ENCODE results near the gene GAS7. TPM values are rescaled to one million over a fixed set of nuclear protein-coding genes. Genes with fewer than 3 reads are reported as not detected.

Gene GAS7
- 100 to 1,000 TPM; 242 to 309 (median 264) TPM for total RNA-seq

DNA sequence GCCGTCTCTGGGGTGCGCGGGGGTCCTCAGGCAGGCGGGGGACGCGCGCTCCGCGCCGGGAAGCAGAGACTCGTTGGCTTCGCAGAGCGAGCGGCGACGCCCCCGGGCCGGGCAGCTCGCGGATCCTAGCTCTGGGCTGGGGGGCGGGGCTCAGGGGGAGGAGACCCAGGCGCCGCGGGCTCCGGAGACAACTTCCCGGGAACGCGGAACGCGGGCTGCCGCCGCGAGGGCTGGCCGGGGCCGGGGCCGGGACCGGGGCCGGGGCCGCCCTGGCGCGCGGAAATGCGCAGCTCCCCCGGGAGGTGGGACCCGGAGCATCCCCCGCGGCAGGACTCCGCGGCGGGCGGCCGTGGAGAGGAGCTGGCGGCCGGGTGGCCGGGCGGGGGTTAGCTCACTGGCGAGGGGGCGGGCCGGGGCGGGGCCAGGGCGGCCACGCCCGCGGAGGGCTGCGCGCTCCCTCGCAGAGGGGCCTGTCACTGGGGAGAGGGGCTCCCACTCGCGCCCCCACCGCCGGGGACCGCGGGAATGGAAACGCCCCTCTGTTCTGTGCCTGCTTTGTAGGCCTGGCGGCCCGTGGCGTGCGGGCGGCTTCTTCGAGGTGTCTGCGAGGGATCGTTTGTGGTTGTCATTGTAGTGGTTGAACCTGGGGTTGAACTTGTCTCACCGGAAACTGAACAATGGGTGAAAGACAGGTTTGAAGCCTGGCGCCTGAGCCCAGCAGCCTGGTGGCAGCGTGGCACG is at the start of gene GAS7:
TSS of gene GAS7 (minus strand) at position 98 of the 741 bp plus-strand sequence.
- Histone ChIP-seq H3K4me1 (peaks cover 0 to 22% (median 4%) of the 10 kb centered on the region in 4 donors), H3K9me3 (peaks cover 0 to 9% (median 1%) of the 10 kb centered on the region in 4 donors), H3K36me3 (peaks cover 0 to 8% (median 0%) of the 10 kb centered on the region in 3 donors), H3K27me3 (no peaks in the 10 kb centered on the region), H3K27ac (peak within 1 kb of the TSS in 3 of 4 donors; percentile 41 to 80 (median 54)), H3K4me3 (peak within 1 kb of the TSS; percentile 50 to 84 (median 60))
- TF ChIP-seq EP300 (IDR thresholded peaks at IDR 0.05) (no peak), POLR2A (IDR thresholded peaks at IDR 0.05) (peak in 1 of 2 donors; percentile 40)
- DNase-seq (ENCODE audit: low spot score in 2 of 2), result peak; percentile 43 to 48
- WGBS, 2 donors, result 1 to 2% methylated on average over 36 to 47 of the region's 86 CpGs

DNA sequence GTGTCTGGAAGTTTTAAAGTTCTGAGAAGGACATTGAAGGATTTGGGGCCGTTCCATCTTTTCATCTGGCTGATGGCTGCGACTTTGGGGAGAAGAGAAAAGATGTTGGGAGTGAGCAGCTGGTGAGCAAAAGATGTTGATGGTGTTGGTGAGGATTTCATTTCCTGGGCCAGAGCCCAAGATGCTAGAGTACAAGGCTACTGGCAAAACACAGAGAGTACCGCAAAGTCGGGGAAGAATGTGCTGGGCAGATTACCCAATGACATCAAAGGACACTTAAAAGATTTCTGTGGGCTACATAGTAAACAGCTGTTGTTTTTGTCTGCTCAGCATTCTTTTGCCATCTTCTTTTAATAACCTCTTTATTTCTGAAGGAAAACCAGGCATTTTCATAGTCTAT is 49.4 kb upstream of the GAS7 start:
- WGBS, 2 donors, result 62 to 64% methylated on average over 4 of the region's 4 CpGs
- Histone ChIP-seq H3K27ac (no peak overlapping the region), H3K27me3 (no peaks in the 10 kb centered on the region), H3K36me3 (no peaks in the 10 kb centered on the region), H3K9me3 (no peaks in the 10 kb centered on the region), H3K4me3 (no peak overlapping the region), H3K4me1 (peaks cover 0 to 9% (median 0%) of the 10 kb centered on the region in 4 donors)
- TF ChIP-seq EP300 (IDR thresholded peaks at IDR 0.05) (no peak), POLR2A (IDR thresholded peaks at IDR 0.05) (no peak)
- TF ChIP-seq, protein P1, sequence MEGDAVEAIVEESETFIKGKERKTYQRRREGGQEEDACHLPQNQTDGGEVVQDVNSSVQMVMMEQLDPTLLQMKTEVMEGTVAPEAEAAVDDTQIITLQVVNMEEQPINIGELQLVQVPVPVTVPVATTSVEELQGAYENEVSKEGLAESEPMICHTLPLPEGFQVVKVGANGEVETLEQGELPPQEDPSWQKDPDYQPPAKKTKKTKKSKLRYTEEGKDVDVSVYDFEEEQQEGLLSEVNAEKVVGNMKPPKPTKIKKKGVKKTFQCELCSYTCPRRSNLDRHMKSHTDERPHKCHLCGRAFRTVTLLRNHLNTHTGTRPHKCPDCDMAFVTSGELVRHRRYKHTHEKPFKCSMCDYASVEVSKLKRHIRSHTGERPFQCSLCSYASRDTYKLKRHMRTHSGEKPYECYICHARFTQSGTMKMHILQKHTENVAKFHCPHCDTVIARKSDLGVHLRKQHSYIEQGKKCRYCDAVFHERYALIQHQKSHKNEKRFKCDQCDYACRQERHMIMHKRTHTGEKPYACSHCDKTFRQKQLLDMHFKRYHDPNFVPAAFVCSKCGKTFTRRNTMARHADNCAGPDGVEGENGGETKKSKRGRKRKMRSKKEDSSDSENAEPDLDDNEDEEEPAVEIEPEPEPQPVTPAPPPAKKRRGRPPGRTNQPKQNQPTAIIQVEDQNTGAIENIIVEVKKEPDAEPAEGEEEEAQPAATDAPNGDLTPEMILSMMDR (IDR thresholded peaks at IDR 0.05), result no peak
- no peak for DNase-seq (ENCODE audit: low spot score in 2 of 2)

DNA sequence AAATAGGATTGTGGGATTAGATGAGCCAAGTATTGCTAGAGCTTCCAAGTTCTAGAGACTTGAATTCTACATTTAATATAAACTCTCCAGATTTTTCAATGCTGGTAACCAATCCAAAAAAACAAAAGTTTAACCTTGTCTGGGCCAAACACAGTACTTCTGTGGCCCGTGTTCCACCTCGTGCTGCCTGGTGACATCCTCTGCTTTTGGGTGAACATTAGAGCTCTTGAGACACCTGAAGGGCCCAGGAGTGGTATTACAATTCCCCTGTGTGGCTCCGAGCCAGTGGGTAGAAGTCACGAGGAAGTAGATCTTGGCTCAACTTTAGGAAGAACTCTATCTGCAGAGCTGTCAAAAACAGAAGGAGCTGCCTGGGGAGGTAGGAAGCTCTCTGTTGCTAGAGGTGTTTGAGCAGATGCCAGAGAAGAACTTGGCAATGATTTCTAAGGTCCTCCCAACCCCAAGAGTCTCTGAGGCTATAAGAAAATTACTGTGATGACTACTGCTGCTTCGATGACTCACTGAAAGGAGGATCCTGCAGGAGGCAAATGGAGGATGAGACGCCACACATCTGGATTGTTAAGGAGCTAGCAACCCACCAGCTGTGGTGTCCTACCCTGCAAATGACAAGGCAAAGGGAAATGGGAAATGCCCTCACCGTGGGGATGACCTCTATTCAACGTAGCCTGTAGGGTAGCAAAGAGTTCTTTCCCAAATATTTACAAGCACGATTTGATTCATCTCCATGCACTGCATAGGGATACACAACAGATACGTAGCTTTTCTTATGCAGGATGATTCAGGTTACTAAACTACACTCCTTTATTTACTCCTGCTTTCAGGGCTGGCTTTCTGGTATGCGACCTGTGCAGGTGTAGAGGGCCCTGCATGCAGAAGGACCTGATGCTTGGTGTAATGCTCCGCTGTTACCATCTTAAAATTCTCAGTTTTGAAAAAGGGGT is 45.8 kb upstream of the GAS7 start:
- TF ChIP-seq EP300 (IDR thresholded peaks at IDR 0.05) (no peak), POLR2A (IDR thresholded peaks at IDR 0.05) (no peak)
- TF ChIP-seq, protein P1 (IDR thresholded peaks at IDR 0.05), result no peak
- Histone ChIP-seq H3K9me3 (no peaks in the 10 kb centered on the region), H3K27ac (no peak overlapping the region), H3K4me3 (no peak overlapping the region), H3K36me3 (no peaks in the 10 kb centered on the region), H3K4me1 (peaks cover 0 to 9% (median 0%) of the 10 kb centered on the region in 4 donors), H3K27me3 (no peaks in the 10 kb centered on the region)
- DNase-seq (ENCODE audit: low spot score in 2 of 2), result peak in 1 of 2 donors; percentile 26
- 56 to 68% methylated on average over 12 of the region's 12 CpGs for WGBS, 2 donors

DNA sequence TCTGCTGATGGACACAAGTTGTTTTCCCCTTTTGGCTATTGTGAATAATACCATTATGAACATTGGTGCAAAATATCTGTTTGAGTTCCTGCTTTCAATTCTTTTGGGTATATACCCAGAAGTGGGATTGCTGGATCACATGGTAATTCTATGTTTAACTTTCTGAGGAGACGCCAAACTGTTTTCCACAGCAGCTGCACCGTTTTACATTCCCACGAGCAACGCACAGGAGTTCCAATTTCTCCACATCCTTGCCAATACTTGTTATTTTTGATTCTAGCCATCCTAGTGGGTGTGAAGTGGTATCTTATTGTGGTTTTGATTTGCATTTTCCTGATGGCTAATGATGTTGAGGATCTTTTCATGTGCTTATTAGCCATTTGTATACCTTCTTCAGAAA is 43.4 kb upstream of the GAS7 start:
- Histone ChIP-seq H3K9me3 (no peaks in the 10 kb centered on the region), H3K4me1 (peaks cover 0 to 9% (median 0%) of the 10 kb centered on the region in 4 donors), H3K27ac (no peak overlapping the region), H3K27me3 (no peaks in the 10 kb centered on the region), H3K4me3 (no peak overlapping the region), H3K36me3 (no peaks in the 10 kb centered on the region)
- WGBS, 2 donors, result 72 to 77% methylated on average over 4 of the region's 4 CpGs
- no peak for DNase-seq (ENCODE audit: low spot score in 2 of 2)
- TF ChIP-seq POLR2A (IDR thresholded peaks at IDR 0.05), result no peak
- TF ChIP-seq, protein P1 (IDR thresholded peaks at IDR 0.05), result no peak
- TF ChIP-seq EP300 (IDR thresholded peaks at IDR 0.05), result no peak

DNA sequence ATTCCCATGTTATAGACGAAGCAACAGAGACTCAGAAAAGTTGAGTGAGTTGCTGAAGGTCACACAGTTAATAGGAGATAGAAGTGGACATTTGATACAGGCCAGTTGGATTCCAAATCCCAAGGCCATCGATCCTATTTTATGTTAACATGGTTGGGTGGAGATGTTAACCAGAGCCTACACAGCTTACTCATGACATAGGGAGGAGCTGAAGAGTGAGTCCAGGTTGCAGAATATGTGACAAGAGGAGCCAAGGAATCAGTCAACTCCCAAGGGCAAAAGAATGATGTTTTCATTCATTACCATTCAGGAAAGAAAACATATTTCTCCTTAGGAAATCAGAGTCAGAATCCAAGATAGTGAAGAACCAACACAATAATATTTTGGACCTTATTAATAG is 40.3 kb upstream of the GAS7 start:
- no peak for DNase-seq (ENCODE audit: low spot score in 2 of 2)
- WGBS, 2 donors, result 84 to 90% methylated on average over 2 of the region's 2 CpGs
- Histone ChIP-seq H3K4me3 (no peak overlapping the region), H3K27me3 (no peaks in the 10 kb centered on the region), H3K36me3 (no peaks in the 10 kb centered on the region), H3K4me1 (no peaks in the 10 kb centered on the region), H3K27ac (no peak overlapping the region), H3K9me3 (no peaks in the 10 kb centered on the region)
- TF ChIP-seq EP300 (IDR thresholded peaks at IDR 0.05), result no peak
- TF ChIP-seq POLR2A (IDR thresholded peaks at IDR 0.05), result no peak
- TF ChIP-seq, protein P1 (IDR thresholded peaks at IDR 0.05), result no peak

Measured in tibial nerve (tissue), 4 donors.